ENCODE data around the gene EPHB2.

DNA sequence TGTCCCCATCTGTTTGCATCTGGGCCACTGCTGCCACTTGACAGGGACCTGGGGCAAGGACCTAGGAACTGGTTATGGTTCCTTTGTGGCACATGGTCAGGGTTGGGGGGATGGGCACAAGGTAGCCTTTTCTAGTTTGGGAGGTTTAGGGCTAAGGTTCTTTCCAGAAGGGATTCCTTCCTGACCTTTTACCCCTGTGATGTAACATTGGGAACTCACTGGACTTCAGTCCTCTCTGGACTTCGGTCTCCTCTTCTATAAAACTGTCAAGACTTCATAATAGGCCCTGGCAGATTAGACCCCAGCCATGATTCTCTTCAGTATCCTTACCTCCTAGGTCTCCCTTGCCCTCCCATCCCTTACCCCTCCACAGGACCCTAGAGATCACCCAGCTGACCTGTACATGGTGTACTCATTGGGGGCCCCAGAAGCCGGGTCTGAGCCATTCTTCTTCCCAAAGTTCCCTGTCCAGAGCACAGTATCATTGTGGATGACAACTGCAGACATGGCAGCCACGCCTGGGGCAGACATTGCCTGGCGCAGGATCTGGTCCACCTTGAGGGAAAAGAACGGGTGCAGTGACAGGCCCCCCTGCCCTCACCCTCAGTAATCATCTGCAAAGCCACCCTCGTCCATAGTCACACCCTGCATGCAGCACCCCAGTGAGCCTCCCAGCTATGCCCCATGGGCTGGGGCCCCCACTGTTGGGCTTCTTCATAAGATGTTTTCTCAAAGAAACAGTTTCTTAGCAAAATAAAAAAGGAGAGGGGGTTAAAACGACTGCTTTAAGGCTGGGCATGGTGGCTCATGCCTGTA lies 249.1 kb downstream of the EPHB2 start:
- TF ChIP-seq, protein P1, sequence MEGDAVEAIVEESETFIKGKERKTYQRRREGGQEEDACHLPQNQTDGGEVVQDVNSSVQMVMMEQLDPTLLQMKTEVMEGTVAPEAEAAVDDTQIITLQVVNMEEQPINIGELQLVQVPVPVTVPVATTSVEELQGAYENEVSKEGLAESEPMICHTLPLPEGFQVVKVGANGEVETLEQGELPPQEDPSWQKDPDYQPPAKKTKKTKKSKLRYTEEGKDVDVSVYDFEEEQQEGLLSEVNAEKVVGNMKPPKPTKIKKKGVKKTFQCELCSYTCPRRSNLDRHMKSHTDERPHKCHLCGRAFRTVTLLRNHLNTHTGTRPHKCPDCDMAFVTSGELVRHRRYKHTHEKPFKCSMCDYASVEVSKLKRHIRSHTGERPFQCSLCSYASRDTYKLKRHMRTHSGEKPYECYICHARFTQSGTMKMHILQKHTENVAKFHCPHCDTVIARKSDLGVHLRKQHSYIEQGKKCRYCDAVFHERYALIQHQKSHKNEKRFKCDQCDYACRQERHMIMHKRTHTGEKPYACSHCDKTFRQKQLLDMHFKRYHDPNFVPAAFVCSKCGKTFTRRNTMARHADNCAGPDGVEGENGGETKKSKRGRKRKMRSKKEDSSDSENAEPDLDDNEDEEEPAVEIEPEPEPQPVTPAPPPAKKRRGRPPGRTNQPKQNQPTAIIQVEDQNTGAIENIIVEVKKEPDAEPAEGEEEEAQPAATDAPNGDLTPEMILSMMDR (conservative IDR thresholded peaks at IDR 0.05; ENCODE audit: low read depth, low read length) = no peak
- no peak for TF ChIP-seq CEBPB (IDR thresholded peaks at IDR 0.05; ENCODE audit: low read depth, low read length)
- TF ChIP-seq POLR2A (IDR thresholded peaks at IDR 0.05; ENCODE audit: low read depth, low read length) = no peak
- TF ChIP-seq SMC3 (IDR thresholded peaks at IDR 0.05; ENCODE audit: low read depth, low read length) = no peak
- no peak for TF ChIP-seq MXI1 (IDR thresholded peaks at IDR 0.05; ENCODE audit: borderline replicate concordance, low read depth, low read length)
- no peak for TF ChIP-seq FOS (IDR thresholded peaks at IDR 0.05; ENCODE audit: low read depth, low read length)
- TF ChIP-seq MAZ (IDR thresholded peaks at IDR 0.05; ENCODE audit: borderline replicate concordance, low read depth, low read length) = no peak

All from IMR-90 (cell line).